Ishikawa (cell line): ENCODE data around the gene KCNIP4.
A peak's percentile ranks its signal among the peaks of the same experiment; 100 is the strongest.

Experiments
- CEBPB ChIP-seq: IDR thresholded peaks from 2 replicates; pipeline ENCODE4 v1.6.1; 2012
- CREB1 ChIP-seq: IDR thresholded peaks from 2 replicates; pipeline ENCODE4 v1.6.1; 2012; ENCODE audit warnings: low read depth
- EGR1 ChIP-seq: IDR thresholded peaks from 2 replicates; pipeline ENCODE4 v1.6.1; 2012
- EP300 ChIP-seq: IDR thresholded peaks from 2 replicates; pipeline ENCODE4 v1.6.1; 2012; ENCODE audit warnings: borderline replicate concordance
- FOXM1 ChIP-seq: IDR thresholded peaks from 2 replicates; pipeline ENCODE4 v1.6.1; 2012; ENCODE audit warnings: low read depth, borderline replicate concordance
- NFIC ChIP-seq: IDR thresholded peaks from 2 replicates; pipeline ENCODE4 v1.6.1; 2012
- RAD21 ChIP-seq: IDR thresholded peaks from 2 replicates; pipeline ENCODE4 v1.6.1; 2012; ENCODE audit warnings: low read depth
- REST ChIP-seq: IDR thresholded peaks from 2 replicates; pipeline ENCODE4 v1.6.1; 2012; ENCODE audit warnings: low read depth, mild to moderate bottlenecking
- TAF1 ChIP-seq: IDR thresholded peaks from 2 replicates; pipeline ENCODE4 v1.6.1; 2012; ENCODE audit warnings: low read depth, mild to moderate bottlenecking
- TCF12 ChIP-seq: IDR thresholded peaks from 2 replicates; pipeline ENCODE4 v1.6.1; 2012; ENCODE audit warnings: low read depth
- TEAD4 ChIP-seq: IDR thresholded peaks from 2 replicates; pipeline ENCODE4 v1.6.1; 2012
- YY1 ChIP-seq: IDR thresholded peaks from 2 replicates; pipeline ENCODE4 v1.6.1; 2012; ENCODE audit warnings: low read depth
- ZBTB7A ChIP-seq: IDR thresholded peaks from 2 replicates; pipeline ENCODE4 v1.6.1; 2012; ENCODE audit warnings: low read depth
- TF ChIP-seq, protein P1 (sequence below): IDR thresholded peaks from 2 replicates; pipeline ENCODE4 v1.6.1; 2012
- TF ChIP-seq, protein P2 (sequence below): IDR thresholded peaks from 2 replicates; pipeline ENCODE4 v1.6.1; 2012

KCNIP4 gene

DNA sequence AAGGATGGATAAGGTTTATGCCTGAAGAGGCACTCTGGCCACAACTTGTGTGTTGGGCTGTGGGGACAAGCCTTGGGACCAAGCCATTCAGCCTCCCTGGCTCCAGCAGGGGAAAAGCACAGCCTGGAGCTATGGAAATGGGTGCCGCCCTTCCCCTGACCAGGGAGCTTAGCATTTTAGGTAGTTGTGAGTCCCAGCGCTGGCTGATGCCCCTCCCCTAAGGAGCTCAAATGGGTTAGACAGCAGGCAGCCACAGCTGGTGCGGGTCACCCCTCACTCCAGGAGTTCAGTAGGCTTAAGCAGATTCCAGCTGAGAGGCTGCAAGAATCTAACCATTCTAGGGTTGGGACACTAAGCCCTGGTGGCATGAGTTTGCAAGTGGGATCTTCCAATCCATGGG lies 172.9 kb downstream of the KCNIP4 start:
- no peak for TF ChIP-seq EGR1
- TF ChIP-seq FOXM1 = no peak
- TF ChIP-seq RAD21 = no peak
- TF ChIP-seq EP300 = no peak
- no peak for TF ChIP-seq YY1
- TF ChIP-seq CEBPB = no peak
- no peak for TF ChIP-seq ZBTB7A
- TF ChIP-seq TEAD4 = no peak
- TF ChIP-seq TAF1 = no peak
- TF ChIP-seq REST = no peak
- TF ChIP-seq, protein P1, sequence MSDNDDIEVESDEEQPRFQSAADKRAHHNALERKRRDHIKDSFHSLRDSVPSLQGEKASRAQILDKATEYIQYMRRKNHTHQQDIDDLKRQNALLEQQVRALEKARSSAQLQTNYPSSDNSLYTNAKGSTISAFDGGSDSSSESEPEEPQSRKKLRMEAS = no peak
- no peak for TF ChIP-seq TCF12
- no peak for TF ChIP-seq NFIC
- TF ChIP-seq CREB1 = no peak

DNA sequence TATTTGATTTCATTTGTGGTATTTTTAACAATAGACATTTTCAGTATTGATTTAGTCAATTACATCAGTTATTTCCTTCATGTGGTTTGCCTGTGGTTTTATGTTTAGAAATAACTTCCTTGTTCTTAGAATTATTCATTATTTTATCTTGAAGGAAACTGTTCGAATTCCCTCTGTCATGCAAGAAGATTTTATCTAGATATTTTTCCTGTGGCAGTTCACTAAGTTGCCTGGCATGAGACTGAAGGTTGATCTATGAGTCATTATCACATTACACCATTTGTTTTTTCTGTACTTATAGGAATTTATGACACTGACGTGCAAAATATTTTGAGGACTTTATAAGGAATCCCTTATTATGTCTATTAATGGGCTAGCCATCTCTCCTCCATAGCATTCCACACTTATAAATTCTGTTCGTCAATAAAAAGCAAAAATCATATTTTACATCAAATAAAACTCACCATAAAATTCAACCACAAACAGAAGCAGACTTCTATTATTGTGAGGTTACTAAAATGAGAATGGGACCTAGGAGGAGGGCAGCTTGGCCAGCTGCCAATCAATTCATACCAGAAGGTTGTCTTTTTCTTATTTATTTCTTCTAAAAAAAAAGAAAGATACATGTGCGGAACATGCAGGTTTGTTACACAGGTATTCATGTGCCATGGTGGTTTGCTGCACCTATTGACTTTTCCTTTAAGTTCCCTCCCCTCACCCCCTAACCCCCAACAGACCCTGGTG lies 179.0 kb downstream of the KCNIP4 start:
- TF ChIP-seq RAD21 = no peak
- TF ChIP-seq TEAD4 = no peak
- TF ChIP-seq ZBTB7A = no peak
- TF ChIP-seq YY1 = no peak
- no peak for TF ChIP-seq TCF12
- TF ChIP-seq FOXM1 = no peak
- TF ChIP-seq, protein P2, sequence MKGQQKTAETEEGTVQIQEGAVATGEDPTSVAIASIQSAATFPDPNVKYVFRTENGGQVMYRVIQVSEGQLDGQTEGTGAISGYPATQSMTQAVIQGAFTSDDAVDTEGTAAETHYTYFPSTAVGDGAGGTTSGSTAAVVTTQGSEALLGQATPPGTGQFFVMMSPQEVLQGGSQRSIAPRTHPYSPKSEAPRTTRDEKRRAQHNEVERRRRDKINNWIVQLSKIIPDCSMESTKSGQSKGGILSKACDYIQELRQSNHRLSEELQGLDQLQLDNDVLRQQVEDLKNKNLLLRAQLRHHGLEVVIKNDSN = no peak
- no peak for TF ChIP-seq REST

- peak; percentile 80 for TF ChIP-seq RAD21
- no peak for TF ChIP-seq EGR1
Measured at GRCh38 chr4:21768349-21769310, 179.9 kb downstream of the KCNIP4 start.

GRCh38 chr4:21765810-21766407 lies 182.7 kb downstream of the KCNIP4 start:
- TF ChIP-seq RAD21 (peak; percentile 50), TCF12 (no peak), TEAD4 (peak; percentile 59), CEBPB (no peak), YY1 (0 out of 2 replicates have a peak, but pooled peaks have one; percentile 60)

DNA sequence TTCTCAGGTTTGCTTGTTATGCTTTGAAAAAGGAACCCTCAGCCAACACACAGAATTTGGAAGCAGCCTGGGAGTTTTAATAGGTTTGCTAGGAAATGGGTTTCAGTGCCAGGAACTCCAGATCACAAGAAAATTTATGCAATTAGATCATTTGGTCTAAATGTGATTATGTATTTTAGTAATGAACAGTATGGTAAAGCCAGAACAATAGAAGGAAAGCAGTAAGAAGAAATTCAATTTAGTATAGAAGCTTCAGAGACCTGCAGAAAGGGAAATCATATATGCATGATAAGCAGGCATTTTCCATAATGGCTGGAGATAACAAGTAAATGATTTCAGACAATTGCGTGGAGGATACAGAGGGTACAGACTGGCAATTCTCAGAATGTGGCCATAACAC lies 184.7 kb downstream of the KCNIP4 start:
- TF ChIP-seq TEAD4 (no peak), FOXM1 (no peak), EGR1 (no peak), REST (no peak), EP300 (no peak), CREB1 (no peak), CEBPB (no peak), TCF12 (no peak), RAD21 (no peak), TAF1 (no peak), NFIC (no peak), ZBTB7A (no peak), YY1 (no peak)
- TF ChIP-seq, protein P1 = no peak
- TF ChIP-seq, protein P2 = no peak
